Skin epidermis (tissue), 12 donors: ENCODE data around the gene SNX8.
"Not testable (repeated sequence)": the region's sequence is repeated elsewhere in the genome, so short reads cannot be mapped to it uniquely, and the experiment has no call there.

ENCODE experiments used
- H3K27ac ChIP-seq, 21 experiments: fragments of 200-600 bp; sonication (generic) in 11 of 21; one replicate each; pipeline ENCODE4 v1.5.0; 2020; ENCODE audit warnings: mild to moderate bottlenecking in 3 of 21, inconsistent platforms in 2 of 21, moderate library complexity in 2 of 21
- H3K4me3 ChIP-seq, 7 experiments: fragments of 200-600 bp; sonication (generic) in 2 of 7; one replicate each; pipeline ENCODE4 v1.5.0; 2020; ENCODE audit warnings: inconsistent platforms in 2 of 7, mild to moderate bottlenecking in 2 of 7, moderate library complexity in 1 of 7

SNX8 gene, protein sequence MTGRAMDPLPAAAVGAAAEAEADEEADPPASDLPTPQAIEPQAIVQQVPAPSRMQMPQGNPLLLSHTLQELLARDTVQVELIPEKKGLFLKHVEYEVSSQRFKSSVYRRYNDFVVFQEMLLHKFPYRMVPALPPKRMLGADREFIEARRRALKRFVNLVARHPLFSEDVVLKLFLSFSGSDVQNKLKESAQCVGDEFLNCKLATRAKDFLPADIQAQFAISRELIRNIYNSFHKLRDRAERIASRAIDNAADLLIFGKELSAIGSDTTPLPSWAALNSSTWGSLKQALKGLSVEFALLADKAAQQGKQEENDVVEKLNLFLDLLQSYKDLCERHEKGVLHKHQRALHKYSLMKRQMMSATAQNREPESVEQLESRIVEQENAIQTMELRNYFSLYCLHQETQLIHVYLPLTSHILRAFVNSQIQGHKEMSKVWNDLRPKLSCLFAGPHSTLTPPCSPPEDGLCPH

DNA sequence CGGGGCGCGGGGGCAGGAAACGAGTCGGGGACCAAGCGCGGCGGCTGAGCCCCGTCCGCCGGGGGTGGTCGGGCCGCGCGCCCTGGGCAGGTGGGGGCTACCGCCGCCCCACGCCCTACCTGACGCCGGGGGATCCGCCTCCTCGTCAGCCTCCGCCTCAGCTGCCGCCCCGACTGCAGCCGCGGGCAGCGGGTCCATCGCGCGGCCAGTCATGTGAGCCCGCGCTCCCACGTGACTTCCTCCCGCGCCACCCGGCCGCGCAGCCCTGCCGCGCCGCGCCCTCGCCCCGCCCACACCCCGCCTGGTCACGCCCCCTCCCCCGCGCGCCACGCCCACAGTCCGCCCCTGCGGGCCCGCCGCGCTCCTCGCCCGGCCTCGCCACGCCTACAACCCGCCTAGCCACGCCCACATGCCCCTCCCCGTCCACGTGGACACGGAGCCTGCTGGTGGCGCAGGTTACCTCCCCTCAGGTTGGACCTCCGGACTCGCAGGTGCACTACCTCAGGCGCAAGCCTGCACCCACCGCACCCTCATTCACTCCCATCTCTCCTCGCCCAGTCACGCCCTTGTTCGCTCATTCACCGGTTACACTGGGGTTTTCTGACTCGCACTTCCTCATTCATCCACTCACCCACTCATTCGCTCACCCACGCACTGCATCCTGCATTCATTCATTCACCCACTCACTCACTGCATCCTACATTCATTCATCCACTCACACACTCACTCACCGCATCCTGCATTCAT, at the start of gene SNX8:
TSS of gene SNX8 (minus strand) at position 233 of the 747 bp plus-strand sequence. CDS start at position 213, 20 bp downstream.
- Histone ChIP-seq H3K4me3 (peak within 1 kb of the TSS; percentile 77 to 98 (median 88)), H3K27ac (peak within 1 kb of the TSS; percentile 72 to 96 (median 91))

DNA sequence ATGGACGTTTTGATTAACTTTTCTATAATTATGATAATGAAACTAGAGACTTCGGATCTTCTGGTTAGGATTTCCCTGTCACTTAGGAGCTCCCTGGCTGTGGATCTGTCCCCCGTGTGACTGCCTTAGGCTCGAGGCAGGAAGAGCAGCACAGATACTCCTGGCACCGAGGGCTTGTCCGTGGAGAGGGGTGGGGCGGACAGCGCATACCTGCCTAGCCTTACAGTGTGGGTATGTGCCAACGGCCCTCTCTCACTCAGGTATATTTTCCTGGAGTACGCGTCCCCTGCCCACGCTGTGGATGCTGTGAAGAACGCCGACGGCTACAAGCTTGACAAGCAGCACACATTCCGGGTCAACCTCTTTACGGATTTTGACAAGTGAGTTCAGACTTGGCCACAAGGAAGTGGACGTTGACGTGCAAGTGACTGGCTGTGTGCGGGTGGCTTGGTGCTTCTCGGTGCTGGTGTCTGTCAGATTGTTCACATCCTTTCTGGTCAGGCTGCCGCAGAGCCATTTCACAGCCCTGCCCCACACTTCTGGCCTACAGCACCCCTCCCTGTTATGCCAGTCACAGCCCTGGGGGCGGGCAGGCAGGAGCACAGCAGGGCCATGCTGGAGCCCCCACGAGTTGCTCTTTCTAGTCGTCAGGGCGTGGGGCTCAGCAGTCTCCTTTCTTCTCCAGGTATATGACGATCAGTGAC, 48.3 kb upstream of the SNX8 start:
- H3K27ac ChIP-seq = no peak overlapping the region
- no peak overlapping the region for H3K4me3 ChIP-seq

DNA sequence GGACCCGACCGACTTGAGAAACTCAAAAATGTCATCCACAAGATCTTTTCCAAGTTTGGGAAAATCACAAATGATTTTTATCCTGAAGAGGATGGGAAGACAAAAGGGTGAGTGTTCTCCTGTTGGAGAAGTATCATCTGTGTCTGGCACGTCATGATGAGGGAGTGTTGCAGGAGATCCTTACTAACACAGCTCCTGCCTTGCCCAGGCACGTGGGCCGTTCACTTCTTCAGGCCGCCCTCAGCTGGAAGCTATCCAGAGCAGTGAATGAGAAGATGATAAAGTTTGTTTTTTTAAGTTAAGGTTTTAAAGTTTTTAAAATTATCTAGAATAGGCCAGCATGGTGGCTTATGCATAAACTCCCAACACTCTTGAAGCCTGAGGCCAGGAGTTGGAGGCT, 46.6 kb upstream of the SNX8 start:
- H3K27ac ChIP-seq = peak overlapping the region in 1 of 21 experiments; percentile 9
- no peak overlapping the region for H3K4me3 ChIP-seq

DNA sequence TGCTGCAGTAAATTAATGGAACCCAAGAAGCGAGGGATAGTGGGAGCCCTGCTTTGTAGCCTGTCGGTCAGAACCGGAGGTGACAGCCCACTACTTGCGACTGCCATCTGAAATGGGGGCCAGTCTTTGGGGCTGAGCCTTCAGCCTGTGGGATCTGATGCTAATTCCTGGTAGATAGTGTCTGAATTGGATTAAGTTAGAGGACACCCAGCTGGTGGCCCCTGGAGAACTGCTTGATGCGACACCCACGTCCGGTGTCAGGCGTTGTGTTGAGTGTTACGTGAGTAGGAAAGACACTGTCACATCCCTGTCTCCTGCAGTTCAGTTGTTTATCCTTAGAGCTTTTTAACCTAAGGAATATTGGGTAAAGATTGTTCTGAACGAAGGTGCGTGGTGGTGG, 45.4 kb upstream of the SNX8 start:
- Histone ChIP-seq H3K27ac (peak overlapping the region in 1 of 21 experiments; percentile 3), H3K4me3 (no peak overlapping the region)

DNA sequence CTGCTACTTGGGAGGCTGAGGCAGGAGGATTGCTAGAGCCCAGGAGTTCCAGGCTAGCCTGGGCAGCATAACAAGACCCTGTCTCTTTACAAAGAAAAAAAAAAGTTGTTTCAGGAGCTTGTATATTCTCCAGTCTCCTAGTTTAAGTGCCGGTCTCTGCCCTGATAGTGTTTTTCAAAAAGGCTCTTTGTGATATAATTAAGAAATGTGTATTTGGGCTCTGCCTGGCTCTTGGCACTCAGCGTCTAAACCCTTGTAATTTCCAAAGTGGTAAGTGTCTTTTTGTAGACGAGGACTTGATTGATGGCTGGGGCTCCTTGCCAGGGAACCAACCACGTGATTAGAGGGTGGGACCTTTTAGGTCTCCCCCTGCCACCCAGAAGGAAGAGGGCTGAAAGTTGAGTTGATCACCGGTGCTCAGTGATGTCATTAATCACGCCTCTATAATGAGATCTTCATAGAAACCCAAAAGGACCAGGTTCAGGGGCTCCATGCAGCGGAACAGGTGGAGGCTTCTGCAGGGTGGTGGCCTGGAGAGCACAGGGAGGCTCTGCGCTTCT, 44.8 kb upstream of the SNX8 start:
- Histone ChIP-seq H3K4me3 (no peak overlapping the region), H3K27ac (no peak overlapping the region)

DNA sequence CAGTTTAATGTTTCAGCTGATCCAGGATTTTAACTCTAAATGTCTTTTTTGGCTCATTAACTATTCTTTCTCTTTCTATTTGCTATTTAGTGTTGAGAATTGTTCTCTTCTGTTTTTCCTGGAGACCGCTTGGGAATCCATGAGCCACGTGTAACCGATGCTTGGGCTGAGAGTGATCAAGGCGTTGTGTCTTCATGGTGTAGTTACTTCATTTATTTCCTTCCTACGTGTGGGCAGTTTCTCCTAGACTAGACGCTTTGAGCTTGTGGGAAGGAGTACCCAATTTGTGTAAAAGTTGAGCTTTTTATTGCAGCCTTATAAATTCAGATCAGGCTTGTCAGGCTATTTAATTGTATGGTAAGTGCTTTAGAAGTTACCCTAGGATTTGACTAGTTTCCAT, 43.3 kb upstream of the SNX8 start:
- Histone ChIP-seq H3K27ac (no peak overlapping the region), H3K4me3 (no peak overlapping the region)

DNA sequence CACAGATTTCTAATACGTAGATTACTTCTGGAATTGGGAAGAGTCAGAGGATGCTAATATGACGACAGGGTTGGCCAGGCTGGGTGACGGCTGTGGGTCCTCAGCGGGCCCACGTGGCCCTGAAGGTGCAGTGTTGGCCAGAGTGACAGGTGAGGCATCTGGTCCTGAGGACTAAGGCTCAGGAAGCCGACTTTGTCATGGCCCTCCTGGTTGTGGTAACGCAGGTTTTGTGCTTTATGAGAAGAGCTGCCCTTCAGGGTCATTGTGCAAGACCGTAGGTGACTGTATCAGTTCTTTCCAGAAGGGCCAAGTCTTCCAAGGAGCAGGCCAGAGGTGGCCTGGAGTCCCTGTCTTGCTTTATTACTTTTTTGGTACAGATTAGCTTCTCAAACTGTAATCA, 42.9 kb upstream of the SNX8 start:
- H3K4me3 ChIP-seq = no peak overlapping the region

DNA sequence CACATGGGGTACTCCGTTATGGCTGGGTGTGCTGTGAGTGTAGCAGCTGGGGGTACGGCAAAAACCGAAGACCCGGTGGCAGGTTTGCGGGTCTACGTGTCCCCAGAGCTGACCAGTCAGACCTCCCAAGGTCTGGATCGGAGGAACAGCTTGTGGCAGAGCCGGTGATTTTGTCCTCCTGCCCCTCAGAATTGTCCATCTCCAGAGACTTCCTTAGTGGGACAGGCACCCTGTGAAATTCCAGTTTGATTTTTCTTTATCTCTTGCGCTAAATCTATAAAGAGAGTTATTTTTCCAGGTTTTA, 41.4 kb upstream of the SNX8 start:
- Histone ChIP-seq H3K4me3 (peak overlapping the region; percentile 77 to 100 (median 100)), H3K27ac (peak overlapping the region in 20 of 21 experiments; percentile 97 to 100 (median 100))

More for the DNA sequence above, 42.9 kb upstream of the SNX8 start:
- H3K27ac ChIP-seq = no peak overlapping the region

DNA sequence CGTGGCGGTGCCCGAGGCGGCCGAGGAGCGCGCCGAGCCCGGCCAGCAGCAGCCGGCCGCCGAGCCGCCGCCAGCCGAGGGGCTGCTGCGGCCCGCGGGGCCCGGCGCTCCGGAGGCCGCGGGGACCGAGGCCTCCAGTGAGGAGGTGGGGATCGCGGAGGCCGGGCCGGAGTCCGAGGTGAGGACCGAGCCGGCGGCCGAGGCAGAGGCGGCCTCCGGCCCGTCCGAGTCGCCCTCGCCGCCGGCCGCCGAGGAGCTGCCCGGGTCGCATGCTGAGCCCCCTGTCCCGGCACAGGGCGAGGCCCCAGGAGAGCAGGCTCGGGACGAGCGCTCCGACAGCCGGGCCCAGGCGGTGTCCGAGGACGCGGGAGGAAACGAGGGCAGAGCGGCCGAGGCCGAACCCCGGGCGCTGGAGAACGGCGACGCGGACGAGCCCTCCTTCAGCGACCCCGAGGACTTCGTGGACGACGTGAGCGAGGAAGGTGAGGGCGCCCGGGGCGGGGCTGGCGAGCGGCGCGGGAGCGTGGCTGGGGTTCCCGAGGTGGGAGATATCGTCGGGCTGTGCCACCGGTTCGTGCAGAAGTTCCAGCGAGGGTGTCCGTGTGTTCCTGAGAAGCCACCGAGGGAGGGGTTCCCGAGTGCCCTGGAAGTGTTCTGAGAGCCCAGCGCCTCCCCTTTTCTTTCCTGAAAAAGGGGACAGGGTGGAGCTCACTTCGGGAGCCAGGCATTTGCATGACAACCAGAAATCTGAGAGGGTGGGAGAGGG, 40.9 kb upstream of the SNX8 start:
- H3K27ac ChIP-seq = peak overlapping the region; percentile 93 to 100 (median 100)
- H3K4me3 ChIP-seq = peak overlapping the region; percentile 77 to 100 (median 100)

DNA sequence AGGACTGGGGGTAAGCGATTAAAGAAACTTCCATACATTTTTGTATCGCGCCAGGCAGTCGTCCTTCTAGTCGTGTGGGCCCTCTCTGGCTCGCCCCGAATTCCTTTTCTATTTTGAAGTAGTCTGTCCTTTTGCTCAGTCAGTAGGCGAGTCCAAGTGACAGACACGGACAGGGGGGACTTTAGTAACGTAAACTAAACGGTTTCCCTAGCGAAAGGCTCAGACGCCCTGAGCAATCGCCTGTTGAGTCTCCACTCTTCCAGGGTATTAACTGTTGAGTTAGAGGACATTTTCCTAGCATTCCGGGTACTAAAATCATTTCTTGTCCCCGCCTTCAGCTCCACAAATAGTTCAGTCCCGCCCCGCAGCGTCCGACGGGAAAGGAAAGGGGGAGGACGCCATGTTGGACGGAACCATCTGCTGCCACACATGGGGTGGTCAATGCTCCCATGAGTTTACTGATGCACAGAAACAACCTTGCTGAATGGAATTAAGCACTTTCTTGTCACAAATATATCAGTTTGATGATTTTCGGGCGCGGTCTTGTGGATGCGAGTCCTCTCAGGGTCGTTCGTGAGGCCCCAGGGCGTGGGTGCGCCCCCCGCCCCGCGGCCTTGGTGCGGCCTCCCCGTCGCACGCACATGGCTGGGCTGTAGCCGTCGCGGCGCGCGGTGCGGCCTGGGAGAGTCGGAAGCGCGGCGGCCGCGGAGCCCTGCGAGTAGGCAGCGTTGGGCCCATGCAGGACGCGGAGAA, 40.1 kb upstream of the SNX8 start, which contains the start of gene EIF3B:
TSS of gene EIF3B (plus strand) at position 642 of the 753 bp plus-strand sequence. CDS start at position 737, 95 bp downstream.
- Histone ChIP-seq H3K27ac (peak within 1 kb of the TSS; percentile 93 to 100 (median 100)), H3K4me3 (peak within 1 kb of the TSS; percentile 77 to 100 (median 100))

DNA sequence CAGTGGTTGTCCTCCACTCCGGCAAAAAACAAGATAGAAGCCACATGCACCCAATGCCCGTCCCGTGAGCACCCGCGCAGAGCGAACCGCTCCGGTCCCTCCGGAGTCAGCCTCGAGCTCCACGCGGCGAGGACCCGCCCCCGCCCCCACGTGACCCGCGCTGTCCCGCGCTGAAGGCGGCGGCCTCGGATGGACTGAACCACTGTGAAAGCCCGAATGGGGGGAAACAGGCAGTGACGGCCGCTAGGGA, 39.6 kb upstream of the SNX8 start:
- H3K27ac ChIP-seq = peak overlapping the region; percentile 93 to 100 (median 100)
- H3K4me3 ChIP-seq = peak overlapping the region; percentile 77 to 100 (median 100)

DNA sequence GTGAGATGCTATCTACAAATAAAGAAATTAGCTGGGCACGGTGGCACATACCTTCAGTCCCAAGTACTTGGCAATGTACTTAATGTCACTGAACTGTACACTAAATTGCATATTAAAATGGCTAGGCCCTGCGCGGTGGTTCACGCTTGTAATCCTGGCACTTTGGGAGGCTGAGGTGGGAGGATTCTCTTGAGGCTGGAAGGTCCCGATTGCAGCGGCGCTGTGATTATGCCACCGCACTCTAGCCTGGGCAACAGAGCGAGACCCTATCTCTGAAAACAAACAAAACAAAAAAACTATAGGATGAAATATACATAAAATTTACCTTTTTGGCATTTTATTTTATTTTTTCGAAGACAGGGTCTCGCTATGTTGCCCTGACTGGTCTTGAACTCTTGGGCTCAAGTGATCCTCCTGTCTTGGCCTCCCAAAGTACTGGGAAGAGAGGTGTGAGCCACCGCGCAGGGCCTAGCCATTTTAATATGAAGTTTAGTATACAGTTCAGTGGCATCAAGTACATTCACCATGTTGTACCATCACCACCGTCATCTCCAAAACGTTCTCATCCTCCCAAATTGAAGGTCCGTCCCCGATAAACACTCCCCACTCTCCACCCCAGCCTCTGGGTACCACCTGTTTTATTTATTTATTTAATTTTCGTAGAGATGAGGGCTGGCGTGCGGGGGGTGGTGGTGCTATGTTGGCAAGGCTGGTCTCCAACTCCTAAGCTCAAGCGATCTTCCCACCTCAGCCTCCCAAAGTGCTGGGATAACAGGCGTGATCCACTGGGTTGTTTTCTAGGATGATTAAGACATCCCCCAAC, 39.1 kb upstream of the SNX8 start:
- Histone ChIP-seq H3K27ac (peak overlapping the region; percentile 93 to 100 (median 100)), H3K4me3 (peak overlapping the region; percentile 77 to 100 (median 100))

DNA sequence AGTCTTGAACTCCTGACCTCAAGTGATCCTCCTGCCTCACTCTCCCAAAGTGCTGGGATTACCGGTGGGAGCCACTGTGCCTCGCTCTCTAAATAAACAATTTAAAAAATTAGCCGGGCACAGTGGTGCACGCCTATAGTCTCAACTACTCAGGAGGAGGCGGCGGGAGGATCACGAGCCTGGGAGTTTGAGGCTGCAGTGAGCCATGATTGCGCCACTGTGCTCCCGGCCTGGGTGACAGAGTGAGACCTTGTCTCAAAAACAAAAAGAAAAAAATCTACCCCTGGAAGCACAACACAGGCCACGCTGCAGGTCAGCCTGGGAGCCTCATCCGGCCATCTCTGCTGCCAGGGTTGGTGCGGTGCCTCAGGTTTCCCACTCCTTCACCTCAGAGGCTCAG, 36.6 kb upstream of the SNX8 start:
- no peak overlapping the region for H3K4me3 ChIP-seq
- no peak overlapping the region for H3K27ac ChIP-seq

DNA sequence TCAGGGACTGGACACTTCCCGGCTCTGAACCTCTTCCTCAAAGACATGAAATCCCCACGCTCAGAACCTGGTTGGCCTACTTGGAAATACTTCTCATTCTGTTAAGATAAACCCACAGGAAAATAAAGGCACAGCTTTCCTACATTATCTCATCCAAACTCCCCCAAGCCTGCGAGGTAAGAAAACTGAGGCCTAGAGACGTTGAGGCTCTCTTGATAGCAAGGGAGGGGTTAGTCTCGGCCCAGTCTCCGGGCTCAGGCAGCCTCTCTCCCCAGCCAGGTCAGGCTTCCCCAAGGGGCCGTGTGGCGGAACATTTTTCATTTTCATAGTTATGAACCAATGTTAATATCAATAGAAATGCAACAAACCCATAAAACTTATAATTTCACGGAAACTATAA, 35.8 kb upstream of the SNX8 start:
- no peak overlapping the region for H3K4me3 ChIP-seq
- H3K27ac ChIP-seq = no peak overlapping the region

DNA sequence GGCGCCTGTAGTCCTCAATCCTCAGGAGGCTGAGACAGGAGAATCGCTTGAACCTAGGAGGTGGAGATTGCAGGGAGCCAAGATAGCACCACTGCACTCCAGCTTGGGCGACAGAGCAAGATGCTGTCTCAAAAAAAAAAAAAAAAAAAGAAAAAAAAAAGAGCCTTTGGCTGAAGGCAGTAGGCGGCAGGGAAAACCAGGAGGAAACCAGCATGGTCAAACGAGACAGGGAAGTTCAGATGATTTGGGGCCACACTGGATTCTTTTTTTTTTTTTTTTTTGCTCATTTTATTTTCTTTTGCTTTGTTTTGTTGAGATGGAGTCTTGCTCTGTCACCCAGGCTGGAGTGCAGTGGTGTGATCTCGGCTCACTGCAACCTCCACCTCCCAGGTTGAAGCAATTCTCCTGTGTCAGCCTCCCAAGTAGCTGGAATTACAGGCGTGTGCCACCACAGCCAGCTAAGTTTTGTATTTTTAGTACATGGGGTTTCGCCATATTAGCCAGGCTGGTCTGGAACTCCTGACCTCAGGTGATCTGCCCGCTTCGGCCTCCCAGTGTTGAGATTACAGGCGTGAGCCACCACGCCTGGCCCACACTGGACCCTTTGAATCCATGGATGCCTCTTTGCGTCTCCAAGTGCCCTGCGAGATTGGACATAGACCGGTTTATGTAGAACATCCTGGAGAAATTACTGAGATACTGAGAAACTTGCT, 33.3 kb upstream of the SNX8 start:
- H3K27ac ChIP-seq = peak overlapping the region in 6 of 21 experiments; percentile 40 to 67 (median 46)
- not testable (repeated sequence) for H3K4me3 ChIP-seq

DNA sequence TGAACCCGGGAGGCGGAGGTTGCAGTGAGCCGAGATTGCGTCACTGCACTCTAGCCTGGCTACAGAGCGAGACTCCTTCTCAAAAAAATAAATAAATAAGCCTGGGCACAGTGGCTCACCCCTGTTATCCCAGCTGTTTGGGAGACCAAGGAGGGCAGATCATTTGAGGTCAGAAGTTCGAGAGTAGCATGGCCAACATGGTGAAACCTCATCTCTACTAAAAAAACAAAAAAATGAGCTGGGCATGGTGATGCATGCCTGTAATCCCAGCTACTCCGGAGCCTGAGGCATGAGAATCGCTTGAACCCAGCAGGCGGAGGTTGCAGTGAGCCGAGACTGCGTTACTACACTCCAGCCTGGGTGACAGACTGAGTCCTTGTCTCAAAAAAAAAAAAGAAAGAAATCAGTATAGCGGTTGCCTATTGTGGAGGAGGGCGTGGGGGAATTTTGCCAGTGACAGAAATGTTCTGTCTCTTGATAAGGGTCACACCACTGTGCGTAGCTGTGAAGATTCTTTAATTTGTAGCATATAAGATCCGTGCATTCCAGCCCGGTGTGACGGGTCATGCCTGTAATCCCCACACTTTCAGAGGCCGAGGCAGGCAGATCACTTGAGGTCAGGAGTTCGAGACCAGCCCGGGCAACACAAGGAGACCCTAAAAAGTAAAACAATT, 22.5 kb upstream of the SNX8 start:
- Histone ChIP-seq H3K4me3 (no peak overlapping the region), H3K27ac (no peak overlapping the region)
